Activated naive CD4-positive, alpha-beta T cell treated with Interleukin-2 at 50 U/mL for 16 hours (primary cell): ENCODE measurements around the gene PSMD3.
"Not testable (repeated sequence)": the region's sequence is repeated elsewhere in the genome, so short reads cannot be mapped to it uniquely, and the experiment has no call there.

Source experiments
- DNase-seq: peaks from one replicate; pipeline ENCODE4 v3.0.0-alpha.2; 2020

PSMD3 gene

DNA sequence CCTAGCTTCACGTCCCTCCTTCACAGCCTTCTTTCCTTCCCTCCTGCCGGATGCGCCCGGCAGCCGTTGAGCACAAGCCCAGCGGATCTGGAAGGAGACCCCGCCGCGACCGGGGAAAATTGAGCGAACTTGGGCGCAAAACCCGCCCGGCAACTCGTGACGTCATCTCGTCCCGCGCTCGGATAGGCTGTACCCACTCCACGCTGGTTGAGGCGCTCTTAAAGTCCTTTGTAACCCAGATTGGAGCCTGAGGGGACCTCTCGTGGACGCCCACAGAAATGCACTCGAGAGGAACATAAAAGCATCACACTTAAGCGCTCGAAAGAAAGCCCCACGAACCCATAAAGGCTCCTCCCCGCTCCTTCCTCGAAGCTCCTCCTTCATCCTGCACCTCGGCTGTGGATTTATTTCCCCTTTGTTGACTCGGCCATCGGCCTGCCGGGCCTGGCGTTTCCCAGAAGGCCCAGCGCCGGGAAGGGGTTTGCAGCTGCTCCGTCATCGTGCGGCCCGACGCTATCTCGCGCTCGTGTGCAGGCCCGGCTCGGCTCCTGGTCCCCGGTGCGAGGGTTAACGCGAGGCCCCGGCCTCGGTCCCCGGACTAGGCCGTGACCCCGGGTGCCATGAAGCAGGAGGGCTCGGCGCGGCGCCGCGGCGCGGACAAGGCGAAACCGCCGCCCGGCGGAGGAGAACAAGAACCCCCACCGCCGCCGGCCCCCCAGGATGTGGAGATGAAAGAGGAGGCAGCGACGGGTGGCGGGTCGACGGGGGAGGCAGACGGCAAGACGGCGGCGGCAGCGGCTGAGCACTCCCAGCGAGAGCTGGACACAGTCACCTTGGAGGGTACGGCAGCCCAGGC, at the start of gene PSMD3:
PSMD3 (plus strand) TSS at position 457 of the 856 bp plus-strand sequence; CDS start at position 621, 164 bp downstream.
- peak; percentile 98 for DNase-seq

DNA sequence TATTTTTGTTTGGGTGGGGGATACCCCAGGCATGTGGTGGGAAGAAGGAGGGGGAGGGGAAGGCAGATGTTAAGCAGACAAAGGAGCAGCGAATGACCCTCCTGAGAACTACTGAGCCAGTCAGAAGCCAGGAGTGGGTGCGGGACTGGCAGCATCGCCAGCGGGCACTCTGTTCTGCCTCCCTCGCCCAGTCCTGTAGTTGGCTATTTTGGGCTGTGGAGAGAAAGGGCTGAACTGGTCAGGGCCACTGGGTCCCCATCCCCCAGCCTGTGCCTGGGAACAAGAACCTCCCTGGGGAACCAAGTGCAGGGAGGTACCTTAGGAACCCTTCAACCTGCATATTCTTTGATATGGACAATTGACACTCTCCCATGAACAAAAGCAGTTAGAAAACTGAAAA, 46.7 kb upstream of the PSMD3 start:
- no peak for DNase-seq

DNA sequence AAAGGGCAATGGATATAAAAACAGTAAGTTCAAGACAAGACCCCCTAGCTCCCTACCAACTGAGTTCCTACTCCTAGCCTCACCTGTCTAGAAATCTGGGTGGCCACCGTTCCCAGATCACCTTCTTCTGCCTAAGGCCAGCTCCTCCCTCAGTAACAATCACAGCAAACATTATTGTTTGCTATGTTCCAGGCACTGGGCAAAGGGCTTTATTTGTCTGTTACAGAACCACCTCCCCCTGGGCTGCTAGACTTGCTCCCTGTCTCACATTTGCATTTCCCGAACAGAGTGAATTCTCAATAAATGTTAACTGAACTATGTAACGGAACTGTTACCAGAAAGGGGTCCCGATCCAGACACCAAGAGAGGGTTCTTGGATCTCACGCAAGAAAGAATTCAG, 46.3 kb upstream of the PSMD3 start:
- no peak for DNase-seq

DNA sequence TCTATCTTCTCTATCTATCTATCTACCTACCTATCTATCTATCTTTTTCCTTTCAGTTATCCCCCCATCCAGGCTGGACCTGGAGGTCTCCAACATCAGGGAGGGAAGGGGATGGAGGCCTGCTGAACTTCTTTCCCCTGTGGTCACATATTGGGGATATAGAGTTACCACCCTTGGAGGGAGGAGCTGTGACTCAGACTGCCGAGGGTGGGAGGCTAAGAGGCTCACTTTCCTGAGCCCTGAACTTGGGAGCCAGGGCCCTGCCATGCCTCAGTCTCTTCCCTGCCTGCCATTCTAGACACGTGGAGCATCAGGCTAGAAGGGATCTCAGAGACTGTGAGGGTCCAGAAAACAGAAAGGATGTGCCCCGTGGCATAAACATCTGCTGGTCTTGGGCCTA, 44.7 kb upstream of the PSMD3 start:
- no peak for DNase-seq

DNA sequence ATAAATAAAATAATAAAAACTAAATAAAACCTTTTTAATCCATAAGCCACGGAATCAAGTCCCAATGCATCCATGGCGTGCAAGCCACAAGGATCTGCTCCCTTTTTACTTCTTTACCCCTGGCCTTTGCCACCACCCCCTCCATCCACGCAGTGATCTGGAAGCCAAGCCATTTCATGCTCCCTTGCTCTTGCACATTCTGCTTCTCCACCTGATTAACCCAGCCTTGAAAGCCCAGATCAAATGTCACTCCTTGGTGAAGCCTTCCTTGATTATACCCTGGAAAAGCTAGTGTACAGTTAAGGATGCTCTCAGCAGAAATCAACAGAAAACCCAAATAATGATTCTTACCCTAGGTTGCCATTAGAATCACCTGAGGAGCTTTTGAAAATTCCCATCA, 43.2 kb upstream of the PSMD3 start:
- no peak for DNase-seq

DNA sequence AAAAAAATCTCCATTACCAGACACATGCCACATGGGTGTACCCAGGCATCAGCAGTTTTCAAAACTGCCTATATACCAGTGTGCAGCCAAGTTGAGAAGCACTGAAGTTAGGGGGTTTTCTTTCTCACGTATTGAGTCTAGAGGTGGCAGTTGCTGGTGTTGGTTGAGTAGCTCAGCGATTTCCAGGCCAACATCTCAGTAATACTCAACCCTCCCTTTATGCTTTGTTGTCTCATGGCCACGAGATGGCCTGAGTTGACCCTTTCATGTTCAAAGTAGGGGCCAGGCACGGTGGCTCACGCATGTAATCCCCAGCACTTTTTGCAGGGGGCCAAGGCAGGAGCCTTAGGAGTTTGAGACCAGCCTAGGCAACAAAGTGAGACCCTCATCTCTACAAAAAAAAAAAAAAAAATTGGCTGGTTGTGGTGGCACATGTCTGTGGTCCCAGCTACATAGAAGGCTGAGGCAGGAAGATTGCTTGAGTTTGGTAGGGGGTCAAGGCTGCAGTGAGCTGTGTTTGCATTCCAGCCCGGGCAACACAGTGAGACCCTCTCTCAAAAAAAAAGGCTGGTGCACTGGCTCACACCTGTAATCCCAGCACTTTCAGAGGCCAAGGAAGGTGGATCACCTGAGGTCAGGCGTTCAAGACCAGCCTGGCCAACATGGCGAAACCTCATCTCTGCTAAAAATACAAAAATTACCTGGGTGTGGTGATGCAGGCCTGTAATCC, 42.3 kb upstream of the PSMD3 start:
- no peak for DNase-seq

DNA sequence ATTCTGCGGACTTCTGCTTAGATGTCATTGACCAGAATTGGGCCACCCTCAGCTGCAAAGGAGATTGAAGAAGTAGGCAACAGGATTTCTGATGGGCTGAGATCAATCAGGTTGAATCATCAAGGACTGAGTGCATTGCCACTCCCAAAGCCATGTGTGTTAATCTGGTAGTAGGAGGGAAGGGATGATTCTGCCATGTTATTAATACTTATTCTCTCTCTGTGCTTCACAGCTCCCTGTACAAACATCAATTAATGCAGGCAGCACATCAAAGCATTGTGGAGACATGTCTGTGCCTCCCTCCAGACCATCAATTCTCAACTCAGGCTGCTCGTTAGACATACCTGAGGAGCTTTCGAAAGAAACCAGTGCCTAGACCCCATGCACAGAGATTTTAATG, 41.5 kb upstream of the PSMD3 start:
- no peak for DNase-seq

DNA sequence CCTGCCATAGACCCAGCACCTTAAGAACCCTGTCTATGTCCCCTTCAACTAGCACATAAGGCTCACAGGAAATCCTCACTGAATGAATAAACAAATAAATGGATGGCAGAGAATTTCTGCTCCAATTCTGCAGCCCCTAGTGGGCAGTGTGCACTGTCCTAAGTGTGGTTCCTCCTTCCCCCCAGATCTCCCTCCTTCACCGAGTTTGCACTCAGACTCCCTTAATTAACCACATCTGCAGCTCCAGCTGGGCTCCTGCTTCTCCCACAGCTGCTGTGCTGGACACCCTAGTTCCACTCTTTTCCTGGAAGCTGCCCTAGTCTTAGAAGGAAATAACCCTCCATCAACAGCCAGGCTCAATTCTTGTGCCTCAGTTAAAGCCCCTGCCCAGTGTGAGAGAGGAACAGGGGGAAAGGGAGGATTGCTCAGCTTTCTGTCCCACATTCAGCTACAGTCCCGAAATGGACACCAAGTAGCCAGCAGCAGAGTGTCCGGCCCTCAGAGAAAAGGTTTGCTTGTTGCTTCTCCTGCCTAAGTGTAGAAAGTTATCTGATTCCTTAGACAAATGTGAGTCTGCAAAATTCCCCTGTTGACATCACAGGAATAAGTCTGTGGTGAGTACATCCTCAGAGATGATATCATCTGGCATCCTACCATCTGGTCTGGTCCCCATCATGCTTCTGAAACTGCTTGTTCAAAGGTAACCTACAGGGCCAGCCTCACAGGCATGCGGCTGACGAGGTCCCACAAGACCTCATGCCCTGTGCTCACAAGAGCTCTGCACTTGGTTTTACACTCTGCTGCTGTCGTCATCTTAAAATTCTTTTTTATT, 40.8 kb upstream of the PSMD3 start:
- peak; percentile 42 for DNase-seq

DNA sequence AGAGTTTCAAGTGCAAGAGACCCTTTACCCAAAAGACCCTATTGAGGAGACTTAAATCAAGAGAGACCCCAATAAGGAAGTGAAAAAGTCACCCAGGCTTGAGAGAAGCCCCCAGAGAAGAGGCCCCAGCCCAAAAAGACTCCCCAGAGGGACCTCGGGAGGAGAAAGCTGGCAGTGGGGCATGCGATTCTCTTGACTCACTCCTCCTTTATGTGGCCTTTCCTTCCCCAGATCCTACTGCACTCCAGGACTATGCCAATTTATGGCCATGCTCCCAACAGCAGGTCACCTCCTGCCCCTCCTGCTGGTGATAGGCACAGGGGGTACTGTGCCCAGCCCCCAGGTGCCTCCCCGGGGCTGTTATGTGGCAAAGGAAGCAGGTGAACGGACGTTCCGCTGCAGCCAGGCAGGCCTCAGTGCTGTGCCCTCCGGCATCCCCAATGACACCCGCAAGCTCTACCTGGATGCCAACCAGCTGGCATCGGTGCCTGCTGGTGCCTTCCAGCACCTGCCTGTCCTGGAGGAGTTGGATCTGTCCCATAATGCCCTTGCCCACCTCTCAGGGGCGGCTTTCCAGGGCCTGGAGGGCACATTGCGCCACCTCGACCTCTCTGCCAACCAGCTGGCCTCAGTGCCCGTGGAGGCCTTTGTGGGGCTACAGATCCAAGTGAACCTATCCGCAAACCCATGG, 36.8 kb upstream of the PSMD3 start:
- no peak for DNase-seq

DNA sequence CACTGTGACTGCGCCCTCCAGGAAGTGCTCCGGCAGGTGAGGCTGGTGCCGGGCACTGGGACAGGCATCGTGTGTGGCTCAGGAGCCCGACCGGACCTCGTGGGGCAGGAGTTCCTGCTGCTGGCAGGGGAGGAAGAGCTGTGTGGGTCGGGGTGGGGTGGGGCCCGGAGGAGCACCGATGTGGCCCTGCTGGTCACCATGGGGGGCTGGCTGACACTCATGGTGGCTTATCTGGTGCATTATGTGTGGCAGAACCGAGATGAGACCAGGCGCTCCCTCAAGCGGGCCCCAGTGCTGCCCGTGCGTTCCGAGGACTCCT, 36.3 kb upstream of the PSMD3 start:
- DNase-seq, result no peak

DNA sequence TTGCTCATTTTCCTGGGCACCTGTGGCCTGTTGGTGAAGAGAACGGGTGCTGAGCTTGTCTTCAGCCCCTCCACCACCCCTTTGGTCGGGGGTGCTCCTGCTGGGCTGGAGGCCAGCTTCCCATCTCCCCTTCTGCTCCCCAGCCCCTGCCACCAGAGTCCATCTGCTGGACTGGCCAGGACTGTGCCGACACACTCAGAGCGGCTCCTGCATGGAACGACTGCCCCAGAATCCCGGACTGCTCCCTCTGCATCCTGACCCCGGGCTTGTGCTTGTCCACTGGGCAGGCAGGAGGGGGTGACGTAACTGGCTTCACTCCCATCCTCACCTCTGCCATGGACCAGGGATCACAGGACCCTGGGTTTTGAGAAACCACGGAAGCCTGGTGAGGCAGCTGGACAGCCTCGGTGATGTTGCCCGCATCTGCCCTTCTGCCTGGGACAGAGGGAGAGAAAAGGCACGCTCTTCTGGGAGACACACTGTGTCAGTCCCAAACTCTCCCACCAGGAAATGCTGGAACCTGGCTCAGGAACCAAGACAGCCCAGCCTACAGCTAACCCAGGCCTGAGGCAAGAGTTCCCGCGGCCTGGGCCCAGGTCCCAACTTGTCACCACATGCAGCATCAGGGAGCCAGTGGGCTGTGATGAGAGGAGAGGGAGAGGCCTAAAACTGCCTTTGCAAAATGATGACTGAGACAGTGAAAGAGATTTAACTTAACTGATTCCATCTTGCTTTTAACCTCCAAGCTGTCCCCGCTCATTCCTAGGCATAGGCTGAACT, 33.9 kb upstream of the PSMD3 start:
- DNase-seq, result no peak

DNA sequence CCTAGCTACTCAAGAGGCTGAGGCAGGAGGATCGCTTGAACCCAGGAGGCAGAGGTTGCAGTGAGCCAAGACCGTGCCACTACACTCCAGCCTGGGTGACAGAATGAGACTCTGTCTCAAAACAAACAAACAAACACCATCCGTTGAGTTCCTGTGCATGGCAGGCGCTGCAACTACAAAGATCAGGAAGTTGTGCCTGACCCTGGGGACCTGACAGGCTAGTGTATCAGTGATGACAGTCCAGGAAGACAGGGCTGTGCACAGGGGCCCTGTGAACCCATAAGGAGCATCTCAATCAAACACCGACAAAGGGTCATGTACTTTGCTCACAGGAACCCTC, 32.1 kb upstream of the PSMD3 start:
- not testable (repeated sequence) for DNase-seq

DNA sequence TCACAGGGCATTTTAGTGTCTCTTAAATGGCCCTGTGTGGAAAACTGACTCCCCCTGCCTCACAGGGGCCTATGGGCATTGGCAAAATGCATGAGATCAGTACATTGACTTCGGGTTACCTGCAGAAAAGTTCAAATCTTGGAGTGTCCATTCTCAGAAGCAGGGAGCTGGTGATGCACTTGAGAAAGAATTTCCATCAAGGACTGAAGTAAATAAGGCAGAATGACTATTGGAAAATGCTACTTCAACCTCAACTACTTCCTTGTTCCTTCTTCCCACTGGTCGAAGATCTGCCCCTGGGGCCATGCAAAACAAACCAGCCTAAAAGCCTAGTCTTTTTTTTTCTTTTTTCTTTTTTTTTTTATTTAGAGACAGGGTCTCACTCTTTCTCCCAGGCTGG, 31.6 kb upstream of the PSMD3 start:
- DNase-seq, result no peak

DNA sequence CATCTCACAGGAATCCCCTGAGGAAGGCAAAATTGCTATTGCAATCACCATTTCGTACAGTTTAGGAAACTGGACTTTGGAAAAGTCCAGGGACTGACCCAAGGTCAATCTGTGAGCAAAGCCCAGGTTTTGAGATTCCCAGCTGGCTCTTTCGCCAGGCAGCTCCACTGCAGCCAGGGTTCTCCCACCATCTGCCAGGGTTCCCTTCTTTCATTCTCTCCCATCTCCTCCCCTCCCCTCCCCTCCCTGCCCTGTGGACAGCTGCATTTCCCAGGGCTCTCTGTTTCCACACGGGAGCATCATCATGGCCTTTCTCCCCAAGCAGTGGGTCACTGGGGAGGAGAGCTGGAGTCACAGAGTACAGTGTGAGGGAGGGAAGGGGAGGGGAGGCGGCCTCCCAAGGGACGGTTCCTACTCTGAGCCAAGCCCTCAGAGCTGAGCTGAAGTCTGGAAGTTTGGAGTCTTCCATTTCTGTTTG, 29.7 kb upstream of the PSMD3 start:
- no peak for DNase-seq

DNA sequence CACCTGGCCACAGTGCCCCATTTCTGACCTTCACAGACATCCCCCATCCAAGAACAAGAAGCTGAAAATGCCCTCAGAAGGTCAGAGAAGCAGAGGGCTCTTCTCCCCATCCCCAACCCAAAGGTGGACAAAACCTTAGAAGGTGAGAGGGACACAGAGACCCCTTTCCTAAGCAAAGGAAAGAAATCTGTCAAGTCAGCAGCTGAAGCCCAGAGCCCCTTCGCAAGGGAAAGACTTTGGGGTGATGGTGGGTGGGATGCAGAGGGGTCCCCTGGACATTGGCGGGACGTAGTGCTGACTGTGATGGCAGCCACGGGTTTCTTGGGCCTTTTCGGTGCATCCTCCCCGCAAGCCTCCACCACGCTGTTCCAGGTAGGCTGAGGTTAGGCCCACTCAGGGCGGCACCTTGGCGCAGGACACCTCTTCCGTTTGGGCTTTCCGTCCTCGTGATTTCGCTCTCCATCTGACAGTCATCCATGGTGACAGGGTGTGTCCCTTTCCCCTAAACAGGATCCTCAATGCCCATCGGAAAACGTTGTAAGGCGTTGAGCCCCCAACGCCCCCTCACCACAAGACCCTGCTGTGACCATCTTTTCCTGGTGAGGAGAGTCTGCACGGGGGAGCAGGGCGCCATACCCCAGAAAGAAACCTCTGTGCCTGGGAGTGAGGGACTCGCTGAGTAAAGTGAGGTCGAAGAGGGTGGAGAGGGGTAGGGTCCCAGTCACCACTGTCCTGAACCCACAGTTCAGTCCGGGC, 28.5 kb upstream of the PSMD3 start:
- DNase-seq, result no peak

DNA sequence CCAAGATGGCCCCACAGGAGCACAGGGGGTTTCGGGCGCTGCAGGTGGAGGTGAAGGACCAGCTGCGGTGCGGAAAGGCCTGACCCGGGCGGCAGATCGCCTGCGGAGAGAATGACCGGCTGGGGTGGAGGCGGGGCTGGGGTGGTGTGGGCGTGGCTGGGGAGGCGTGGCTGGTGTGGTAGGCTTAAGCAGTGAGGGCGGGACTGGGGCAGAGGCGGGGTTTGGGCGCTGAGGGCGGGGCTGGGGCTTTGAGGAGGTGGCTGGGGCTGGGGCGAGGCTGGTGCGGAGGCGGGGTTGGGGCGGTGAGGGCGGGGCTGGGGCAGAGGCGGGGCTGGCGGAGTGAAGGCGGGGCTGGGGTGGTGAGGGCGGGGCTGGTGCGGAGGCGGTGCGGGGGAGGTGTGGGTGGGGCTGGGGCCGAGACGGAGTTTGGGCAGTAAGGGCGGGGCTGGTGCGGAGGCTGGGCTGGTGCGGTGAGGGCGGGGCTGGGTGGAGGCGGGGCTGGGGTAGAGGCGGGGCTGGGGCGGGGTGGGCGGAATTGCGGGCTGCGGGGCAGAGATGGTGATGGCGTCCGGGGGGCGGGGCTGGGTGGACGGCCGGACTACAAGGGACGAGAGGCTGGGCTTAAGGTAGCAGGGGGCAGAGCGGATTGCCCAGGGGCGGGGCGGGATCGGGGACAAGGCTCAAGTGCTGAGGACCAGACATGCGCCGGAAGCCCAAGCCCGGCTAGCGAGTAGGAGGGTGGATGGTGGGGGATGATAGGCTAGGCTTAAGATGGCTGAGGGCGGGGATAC, 27.7 kb upstream of the PSMD3 start:
- DNase-seq, result peak; percentile 90

DNA sequence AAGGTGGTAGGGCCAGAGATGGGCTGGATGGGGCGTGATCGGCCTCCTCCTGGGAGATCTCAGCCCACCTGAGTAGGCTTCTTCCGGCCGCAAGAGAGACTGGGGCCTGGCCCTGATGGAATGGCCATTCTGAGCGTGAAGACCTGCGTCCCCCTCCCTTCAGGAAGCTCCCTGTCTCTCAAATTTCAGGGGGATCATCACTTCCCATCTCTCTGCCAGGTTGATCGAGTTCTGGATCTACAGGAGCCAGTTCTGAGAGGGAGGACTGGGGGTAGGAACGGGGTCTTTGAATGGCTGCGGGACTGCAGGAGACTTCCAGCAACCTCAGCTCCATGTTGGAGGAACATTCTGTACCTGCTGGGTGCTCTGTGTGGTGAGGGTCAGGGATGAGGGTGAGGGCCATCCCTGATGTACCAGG, 27.1 kb upstream of the PSMD3 start:
- DNase-seq, result no peak

DNA sequence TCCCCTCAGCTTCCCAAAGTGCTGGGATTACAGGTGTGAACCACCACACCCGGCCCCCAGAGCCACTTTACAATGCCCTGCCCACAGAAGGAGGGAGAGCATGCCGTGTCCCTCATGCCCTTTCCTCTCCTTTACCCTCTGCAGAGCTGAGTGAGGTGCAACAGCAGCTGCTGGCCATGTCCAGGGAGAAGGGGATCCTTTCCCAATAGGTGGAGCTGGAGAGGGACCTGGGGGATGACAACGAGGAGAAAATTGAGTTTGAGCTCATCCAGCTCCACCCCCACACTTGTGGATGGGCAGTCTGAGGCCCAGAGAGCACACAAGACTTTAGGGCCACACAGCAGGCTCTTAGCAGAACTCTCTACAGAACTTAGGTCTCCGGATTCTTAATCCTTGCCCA, 25.7 kb upstream of the PSMD3 start:
- DNase-seq, result no peak

DNA sequence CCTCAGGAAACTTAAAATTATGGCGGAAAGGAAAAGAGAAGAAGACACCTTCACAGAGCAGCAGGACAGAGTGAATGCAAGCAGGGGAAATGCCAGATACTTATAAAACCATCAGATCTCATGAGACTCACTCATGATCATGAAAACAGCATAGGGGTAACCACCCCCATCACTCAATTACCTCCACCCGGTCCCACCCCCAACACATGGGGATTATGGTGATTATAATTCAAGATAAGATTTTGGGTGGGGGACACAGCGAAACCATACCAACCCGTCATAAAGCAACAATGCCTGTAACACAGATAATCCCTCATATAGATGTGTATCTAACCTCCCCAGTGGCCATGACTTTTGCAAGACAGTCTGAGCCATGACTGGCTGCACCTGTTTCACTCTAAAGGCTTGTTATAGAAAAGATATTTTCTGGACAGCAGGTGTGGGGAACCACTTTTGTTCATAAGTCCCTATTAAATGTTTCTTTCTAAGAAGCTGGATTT, 24.8 kb upstream of the PSMD3 start:
- DNase-seq, result no peak

DNA sequence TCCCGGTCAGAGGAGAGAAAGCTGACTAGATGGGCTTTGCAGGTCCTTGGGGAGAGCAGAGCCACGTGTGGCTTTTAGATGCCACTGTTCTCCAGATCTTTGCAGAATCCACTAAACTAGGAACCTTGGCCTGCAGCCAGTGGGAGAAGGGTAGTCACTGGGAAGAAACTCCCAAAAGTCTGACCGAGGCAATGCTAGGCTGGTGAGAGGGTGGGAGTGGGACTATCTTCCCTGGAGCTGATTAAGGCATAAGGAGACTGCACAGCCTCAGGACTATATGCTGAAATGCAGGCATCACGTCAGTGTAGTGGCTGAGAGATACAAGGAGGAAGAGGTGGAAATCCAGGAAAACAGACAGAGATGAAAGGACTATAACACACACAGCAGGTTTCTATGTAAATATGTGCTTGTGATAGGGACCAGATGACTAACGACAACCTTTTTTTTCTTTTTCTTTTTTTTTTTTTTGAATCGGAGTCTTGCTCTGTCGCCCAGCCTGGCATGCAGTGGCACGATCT, 20.0 kb upstream of the PSMD3 start:
- DNase-seq, result no peak
